ENCODE measurements around the gene MINPP1. TPM values are rescaled to one million over a fixed set of nuclear protein-coding genes. Genes with fewer than 3 reads are reported as not detected.

The MINPP1 gene
- total RNA-seq, 1 experiment from 2014 or later: 14.3 TPM

DNA sequence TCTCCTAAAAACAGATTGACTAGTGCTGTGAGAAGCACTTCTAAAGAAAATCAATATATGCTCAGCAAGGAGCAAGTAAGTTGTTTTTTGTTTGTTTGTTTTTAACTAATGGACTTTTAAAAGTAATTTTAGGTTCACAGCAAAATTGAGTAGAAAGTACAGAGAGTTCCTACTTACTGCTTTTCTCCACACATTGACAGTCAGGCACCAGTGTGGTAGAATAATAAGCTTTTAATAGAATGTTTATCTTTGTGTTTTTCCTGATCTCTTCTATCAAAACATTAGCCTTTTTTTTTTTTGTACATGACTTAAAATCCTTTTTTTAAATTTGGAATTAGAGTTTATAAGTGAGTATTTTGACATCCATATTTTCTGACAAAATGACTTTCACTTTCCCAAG is 28.0 kb downstream of the MINPP1 start:
- Histone ChIP-seq H3K4me1 (ENCODE audit: insufficient read depth, low read length) (no peaks in the 10 kb centered on the region; the same call in 1 of the 2 replicates), H3K9me3 (ENCODE audit: low read length) (no peaks in the 10 kb centered on the region), H3K9ac (ENCODE audit: low read length) (no peak overlapping the region), H3K27me3 (ENCODE audit: low read length) (no peaks in the 10 kb centered on the region), H2AFZ (ENCODE audit: low read length) (no peak overlapping the region), H3K36me3 (ENCODE audit: low read depth, low read length) (no peaks in the 10 kb centered on the region), H3K4me2 (ENCODE audit: low read length) (no peak overlapping the region), H3K4me3 (ENCODE audit: low read length) (no peak overlapping the region), H4K20me1 (ENCODE audit: low read length) (no peaks in the 10 kb centered on the region), H3K27ac (ENCODE audit: low read length) (no peak overlapping the region), H3F3A (ENCODE audit: low read length, unreplicated experiment) (no peaks in the 10 kb centered on the region), H3K9me2 (replicated peaks; ENCODE audit: low read length) (no peaks in the 10 kb centered on the region), H3K79me2 (ENCODE audit: low read length) (no peaks in the 10 kb centered on the region)
- DNase-seq (no peak), ATAC-seq (no peak)
- ChIA-PET POLR2A (ENCODE audit: unreplicated experiment) (no interaction called here), CTCF (no interaction called here)
- BruUV-seq (replicated peaks): no TSS peak
- TF ChIP-seq EZH2phosphoT487 (IDR thresholded peaks at IDR 0.05; ENCODE audit: borderline replicate concordance, low read length) (no peak), EZH2 (IDR thresholded peaks at IDR 0.05; ENCODE audit: low read length, unreplicated experiment) (no peak)
- TF ChIP-seq, protein P1, sequence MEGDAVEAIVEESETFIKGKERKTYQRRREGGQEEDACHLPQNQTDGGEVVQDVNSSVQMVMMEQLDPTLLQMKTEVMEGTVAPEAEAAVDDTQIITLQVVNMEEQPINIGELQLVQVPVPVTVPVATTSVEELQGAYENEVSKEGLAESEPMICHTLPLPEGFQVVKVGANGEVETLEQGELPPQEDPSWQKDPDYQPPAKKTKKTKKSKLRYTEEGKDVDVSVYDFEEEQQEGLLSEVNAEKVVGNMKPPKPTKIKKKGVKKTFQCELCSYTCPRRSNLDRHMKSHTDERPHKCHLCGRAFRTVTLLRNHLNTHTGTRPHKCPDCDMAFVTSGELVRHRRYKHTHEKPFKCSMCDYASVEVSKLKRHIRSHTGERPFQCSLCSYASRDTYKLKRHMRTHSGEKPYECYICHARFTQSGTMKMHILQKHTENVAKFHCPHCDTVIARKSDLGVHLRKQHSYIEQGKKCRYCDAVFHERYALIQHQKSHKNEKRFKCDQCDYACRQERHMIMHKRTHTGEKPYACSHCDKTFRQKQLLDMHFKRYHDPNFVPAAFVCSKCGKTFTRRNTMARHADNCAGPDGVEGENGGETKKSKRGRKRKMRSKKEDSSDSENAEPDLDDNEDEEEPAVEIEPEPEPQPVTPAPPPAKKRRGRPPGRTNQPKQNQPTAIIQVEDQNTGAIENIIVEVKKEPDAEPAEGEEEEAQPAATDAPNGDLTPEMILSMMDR (conservative IDR thresholded peaks at IDR 0.05; ENCODE audit: low read depth, low read length): no peak
- intact Hi-C loops (cut with micrococcal nuclease): loop anchor here (1.0 kb wide), 2 partner anchors 124 to 203 kb away; no protein-coding TSS in a partner anchor

DNA sequence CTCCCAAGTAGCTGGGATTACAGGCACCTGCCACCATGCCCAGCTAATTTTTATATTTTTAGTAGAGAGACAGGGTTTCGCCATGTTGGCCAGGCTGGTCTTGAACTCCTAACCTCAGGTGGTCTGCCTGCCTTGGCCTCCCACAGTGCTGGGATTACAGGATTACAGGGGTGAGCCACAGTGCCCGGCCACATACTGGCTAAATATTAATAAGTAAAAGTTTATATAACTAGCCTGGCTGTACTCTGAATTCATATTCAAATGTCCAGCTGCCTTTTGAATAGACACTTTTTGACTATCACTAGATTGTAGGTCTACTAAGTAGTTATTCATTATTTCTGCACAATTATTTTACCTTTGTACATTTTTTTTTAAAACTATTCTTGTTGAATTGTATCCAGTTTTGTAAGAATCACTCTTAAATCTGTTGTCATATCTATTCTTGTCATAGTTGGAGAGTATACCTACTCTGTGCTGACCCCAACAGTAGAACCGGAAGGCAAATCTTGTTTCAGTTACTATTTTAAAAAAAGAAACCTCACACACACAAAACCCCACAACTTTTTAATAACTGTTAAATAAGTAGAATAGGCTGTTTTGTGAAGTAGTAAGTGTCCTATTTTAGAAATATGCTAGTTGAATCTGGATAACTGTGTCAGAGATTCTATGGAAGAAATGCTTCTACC is 29.6 kb downstream of the MINPP1 start:
- H3K4me3 ChIP-seq (ENCODE audit: low read length): no peak overlapping the region
- H3K4me1 ChIP-seq (ENCODE audit: insufficient read depth, low read length): peaks cover 8% of the 10 kb centered on the region; the same call in 1 of the 2 replicates
- intact Hi-C loops (cut with micrococcal nuclease): no loop called here
- H3K4me2 ChIP-seq (ENCODE audit: low read length): no peak overlapping the region
- H3K9me3 ChIP-seq (ENCODE audit: low read length): no peaks in the 10 kb centered on the region
- TF ChIP-seq EZH2phosphoT487 (IDR thresholded peaks at IDR 0.05; ENCODE audit: borderline replicate concordance, low read length) (no peak), EZH2 (IDR thresholded peaks at IDR 0.05; ENCODE audit: low read length, unreplicated experiment) (no peak)
- TF ChIP-seq, protein P1 (conservative IDR thresholded peaks at IDR 0.05; ENCODE audit: low read depth, low read length): no peak
- H3K9ac ChIP-seq (ENCODE audit: low read length): no peak overlapping the region; the same call in 1 of the 2 replicates
- no peaks in the 10 kb centered on the region for H3K79me2 ChIP-seq (ENCODE audit: low read length)
- no peaks in the 10 kb centered on the region for H3F3A ChIP-seq (ENCODE audit: low read length, unreplicated experiment)
- ChIA-PET POLR2A (ENCODE audit: unreplicated experiment) (no interaction called here), CTCF (interaction anchor here (0.5 to 1.0 kb wide), 3 partner anchors 127 to 201 kb away, joined by 3 to 8 read pairs (median 3); no protein-coding TSS in a partner anchor)
- H3K27me3 ChIP-seq (ENCODE audit: low read length): no peaks in the 10 kb centered on the region
- DNase-seq (no peak), ATAC-seq (no peak)
- BruUV-seq (replicated peaks): no TSS peak
- no peak overlapping the region for H3K27ac ChIP-seq (ENCODE audit: low read length)
- H4K20me1 ChIP-seq (ENCODE audit: low read length): no peaks in the 10 kb centered on the region
- no peak overlapping the region for H2AFZ ChIP-seq (ENCODE audit: low read length)
- H3K36me3 ChIP-seq (ENCODE audit: low read depth, low read length): no peaks in the 10 kb centered on the region
- no peaks in the 10 kb centered on the region for H3K9me2 ChIP-seq (replicated peaks; ENCODE audit: low read length)

Data from PC-3 (cell line).